Amygdala (tissue), 56 donors: ENCODE data around the gene ARSB.

Source experiments
- DNase-seq, 56 donors: peaks; one replicate each; lab custom pipeline; 2025; lab: John Stamatoyannopoulos, UW

ARSB gene

GRCh38 chr5:78761840-78762239, 223.3 kb downstream of the ARSB start:
- no peak for DNase-seq

- DNase-seq: no peak
Observed at GRCh38 chr5:78760770-78761169, 224.3 kb downstream of the ARSB start.

GRCh38 chr5:78760366-78760765, 224.7 kb downstream of the ARSB start:
- no peak for DNase-seq

- DNase-seq: no peak
Observed at GRCh38 chr5:78758169-78758839, 226.8 kb downstream of the ARSB start.

- DNase-seq: no peak
Observed at GRCh38 chr5:78757269-78758053, 227.6 kb downstream of the ARSB start.

- no peak for DNase-seq
Observed at GRCh38 chr5:78756858-78757257, 228.3 kb downstream of the ARSB start.

GRCh38 chr5:78755822-78756429, 229.2 kb downstream of the ARSB start:
- peak in 1 of 56 donors; percentile 14 for DNase-seq

- no peak for DNase-seq
Observed at GRCh38 chr5:78754655-78755054, 230.5 kb downstream of the ARSB start.

GRCh38 chr5:78753093-78753531, 232.0 kb downstream of the ARSB start:
- no peak for DNase-seq

GRCh38 chr5:78751872-78752271, 233.2 kb downstream of the ARSB start:
- no peak for DNase-seq

GRCh38 chr5:78750281-78750680, 234.8 kb downstream of the ARSB start:
- DNase-seq: no peak

- peak in 5 of 56 donors; percentile 5 to 17 (median 11) for DNase-seq
Observed at GRCh38 chr5:78747705-78748359, 237.3 kb downstream of the ARSB start.

- DNase-seq: peak in 26 of 56 donors; percentile 2 to 61 (median 18)
Observed at GRCh38 chr5:78747055-78747454, 238.1 kb downstream of the ARSB start.

GRCh38 chr5:78746021-78746770, 238.9 kb downstream of the ARSB start:
- DNase-seq: no peak

GRCh38 chr5:78744951-78745534, 240.1 kb downstream of the ARSB start:
- no peak for DNase-seq

GRCh38 chr5:78741019-78741418, 244.1 kb downstream of the ARSB start:
- no peak for DNase-seq

GRCh38 chr5:78738693-78739300, 246.3 kb downstream of the ARSB start:
- no peak for DNase-seq

- DNase-seq: no peak
Observed at GRCh38 chr5:78738104-78738503, 247.0 kb downstream of the ARSB start.

- DNase-seq: no peak
Observed at GRCh38 chr5:78735834-78736463, 249.2 kb downstream of the ARSB start.
